Brain microvascular endothelial cell (primary cell): Measurements from ENCODE around the gene LHFPL2.

Experiments
- DNase-seq: peaks from one replicate; pipeline ENCODE4 v3.0.0-alpha.2; 2020
- H3K27ac ChIP-seq: fragments of 250-450 bp; sonication (Bioruptor Pico); 2 replicates; pipeline ENCODE4 v1.5.1; 2020; ENCODE audit warnings: mild to moderate bottlenecking, moderate library complexity
- H3K27me3 ChIP-seq: fragments of 250-450 bp; sonication (Bioruptor Pico); replicated peaks from 2 replicates; pipeline ENCODE4 v1.5.1; 2020; ENCODE audit warnings: mild to moderate bottlenecking
- H3K36me3 ChIP-seq: fragments of 250-450 bp; sonication (Bioruptor Pico); replicated peaks from 2 replicates; pipeline ENCODE4 v1.5.1; 2020; ENCODE audit warnings: mild to moderate bottlenecking
- H3K4me3 ChIP-seq: 2 replicates; pipeline ENCODE4 v1.5.1; 2011; ENCODE audit warnings: low read depth, mild to moderate bottlenecking, control low read depth, low read length, moderate library complexity
- CTCF ChIP-seq: IDR thresholded peaks from 2 replicates; pipeline ENCODE4 v1.5.1; 2011; ENCODE audit warnings: low read depth, mild to moderate bottlenecking, moderate library complexity, low read length, control low read depth, inconsistent platforms; ENCODE audit errors: missing control alignments
- in situ Hi-C: cut with HindIII; loops from 2 replicates; pipeline ENCODE4 v1.10.0; 2017; ENCODE audit warnings: low sequenced_read_pairs, low pct_ligation_motif_present

LHFPL2 gene

GRCh38 chr5:78530342-78531096 is 118.1 kb downstream of the LHFPL2 start:
- Histone ChIP-seq H3K27ac (peak overlapping the region; percentile 99), H3K27me3 (no peaks in the 10 kb centered on the region), H3K36me3 (no peaks in the 10 kb centered on the region), H3K4me3 (no peak overlapping the region)
- no peak for TF ChIP-seq CTCF
- in situ Hi-C loops, result loop anchor here (25.0 kb wide), 1 partner anchor 107 kb away; the partner anchor contains the start of gene LHFPL2
- peak; percentile 97 for DNase-seq

- Histone ChIP-seq H3K36me3 (peaks cover 3% of the 10 kb centered on the region), H3K27me3 (no peaks in the 10 kb centered on the region), H3K4me3 (no peak overlapping the region), H3K27ac (peak overlapping the region; percentile 99)
- DNase-seq, result no peak
- no peak for TF ChIP-seq CTCF
- in situ Hi-C loops, result loop anchor here (25.0 kb wide), 1 partner anchor 109 kb away; the partner anchor contains the start of gene LHFPL2
Observed at GRCh38 chr5:78527925-78528324, 120.6 kb downstream of the LHFPL2 start.

GRCh38 chr5:78527054-78527859 is 121.3 kb downstream of the LHFPL2 start:
- H3K4me3 ChIP-seq, result no peak overlapping the region
- peaks cover 3% of the 10 kb centered on the region for H3K36me3 ChIP-seq
- TF ChIP-seq CTCF, result no peak
- peak overlapping the region; percentile 99 for H3K27ac ChIP-seq
- in situ Hi-C loops, result loop anchor here (25.0 kb wide), 1 partner anchor 110 kb away; the partner anchor contains the start of gene LHFPL2
- peak; percentile 98 for DNase-seq
- H3K27me3 ChIP-seq, result no peaks in the 10 kb centered on the region

GRCh38 chr5:78526049-78526525 is 122.5 kb downstream of the LHFPL2 start:
- Histone ChIP-seq H3K36me3 (peaks cover 3% of the 10 kb centered on the region), H3K27ac (peak overlapping the region; percentile 99), H3K4me3 (no peak overlapping the region), H3K27me3 (no peaks in the 10 kb centered on the region)
- TF ChIP-seq CTCF, result no peak
- DNase-seq, result peak; percentile 83
- in situ Hi-C loops, result loop anchor here (25.0 kb wide), 1 partner anchor 111 kb away; the partner anchor contains the start of gene LHFPL2

- DNase-seq, result no peak
- no peaks in the 10 kb centered on the region for H3K27me3 ChIP-seq
- no peak for TF ChIP-seq CTCF
- H3K36me3 ChIP-seq, result peaks cover 3% of the 10 kb centered on the region
- H3K27ac ChIP-seq, result peak overlapping the region; percentile 48
- H3K4me3 ChIP-seq, result no peak overlapping the region
- in situ Hi-C loops, result no loop called here
Observed at GRCh38 chr5:78523314-78524193, 125.0 kb downstream of the LHFPL2 start.
